ENCODE measurements around the gene NABP1. TPM values are rescaled to one million over a fixed set of nuclear protein-coding genes. Genes with fewer than 3 reads are reported as not detected.

Gene NABP1
- total RNA-seq, 1 donor from 2014 or later: 86.0 TPM

- H3K27ac Mint-ChIP-seq: no peak overlapping the region
- H3K36me3 Mint-ChIP-seq (ENCODE audit: low read depth): no peaks in the 10 kb centered on the region
- intact Hi-C loops (cut with micrococcal nuclease): no loop called here
- no peaks in the 10 kb centered on the region for H3K27me3 Mint-ChIP-seq
- H3K4me3 Mint-ChIP-seq: no peak overlapping the region
- POLR2A ChIA-PET: interaction anchor here (1.0 kb wide), 1 partner anchor 22 kb away, joined by 14 read pairs; the partner anchor contains the start of gene NABP1
- TF ChIP-seq CTCF (IDR thresholded peaks at IDR 0.05): no peak
- ATAC-seq (ENCODE audit: low read depth): no peak
- peaks cover 5% of the 10 kb centered on the region for H3K4me1 Mint-ChIP-seq
- no peaks in the 10 kb centered on the region for H3K9me3 Mint-ChIP-seq
- no peak for DNase-seq
- CTCF ChIA-PET: no interaction called here
Measured at GRCh38 chr2:191656391-191656790, 21.5 kb upstream of the NABP1 start.

GRCh38 chr2:191656792-191657191, 21.1 kb upstream of the NABP1 start:
- Mint-ChIP-seq H3K36me3 (ENCODE audit: low read depth) (no peaks in the 10 kb centered on the region), H3K27ac (no peak overlapping the region), H3K4me1 (peaks cover under 1% of the 10 kb centered on the region), H3K4me3 (no peak overlapping the region), H3K9me3 (no peaks in the 10 kb centered on the region), H3K27me3 (no peaks in the 10 kb centered on the region)
- DNase-seq (no peak), ATAC-seq (ENCODE audit: low read depth) (no peak)
- no peak for TF ChIP-seq CTCF (IDR thresholded peaks at IDR 0.05)
- ChIA-PET CTCF (no interaction called here), POLR2A (no interaction called here)
- intact Hi-C loops (cut with micrococcal nuclease): no loop called here

GRCh38 chr2:191657977-191658376, 20.0 kb upstream of the NABP1 start:
- ChIA-PET CTCF (no interaction called here), POLR2A (interaction anchor here (1.6 kb wide), 1 partner anchor 20 kb away, joined by 8 read pairs; the partner anchor contains the start of gene NABP1)
- ATAC-seq (ENCODE audit: low read depth) (no peak), DNase-seq (no peak)
- H3K27me3 Mint-ChIP-seq: no peaks in the 10 kb centered on the region
- no peak overlapping the region for H3K27ac Mint-ChIP-seq
- intact Hi-C loops (cut with micrococcal nuclease): no loop called here
- H3K36me3 Mint-ChIP-seq (ENCODE audit: low read depth): no peaks in the 10 kb centered on the region
- no peak for TF ChIP-seq CTCF (IDR thresholded peaks at IDR 0.05)
- H3K4me1 Mint-ChIP-seq: no peaks in the 10 kb centered on the region
- no peak overlapping the region for H3K4me3 Mint-ChIP-seq
- no peaks in the 10 kb centered on the region for H3K9me3 Mint-ChIP-seq

GRCh38 chr2:191659198-191659597, 18.7 kb upstream of the NABP1 start:
- intact Hi-C loops (cut with micrococcal nuclease): no loop called here
- ATAC-seq (ENCODE audit: low read depth) (no peak), DNase-seq (no peak)
- Mint-ChIP-seq H3K4me1 (no peaks in the 10 kb centered on the region), H3K4me3 (no peak overlapping the region), H3K27me3 (no peaks in the 10 kb centered on the region), H3K36me3 (ENCODE audit: low read depth) (no peaks in the 10 kb centered on the region), H3K9me3 (no peaks in the 10 kb centered on the region), H3K27ac (no peak overlapping the region)
- POLR2A ChIA-PET: interaction anchor here (1.6 kb wide), 1 partner anchor 19 kb away, joined by 8 read pairs; the partner anchor contains the start of gene NABP1
- CTCF ChIA-PET: no interaction called here
- TF ChIP-seq CTCF (IDR thresholded peaks at IDR 0.05): no peak

GRCh38 chr2:191660575-191660974, 17.4 kb upstream of the NABP1 start:
- Mint-ChIP-seq H3K4me3 (no peak overlapping the region), H3K9me3 (no peaks in the 10 kb centered on the region), H3K4me1 (no peaks in the 10 kb centered on the region), H3K27ac (no peak overlapping the region), H3K36me3 (ENCODE audit: low read depth) (no peaks in the 10 kb centered on the region), H3K27me3 (no peaks in the 10 kb centered on the region)
- ChIA-PET CTCF (interaction anchor here (1.3 kb wide), 1 partner anchor 43 kb away, joined by 4 read pairs; no protein-coding TSS in a partner anchor), POLR2A (interaction anchor here (1.6 kb wide), 1 partner anchor 18 kb away, joined by 8 read pairs; the partner anchor contains the start of gene NABP1)
- DNase-seq (no peak), ATAC-seq (ENCODE audit: low read depth) (no peak)
- TF ChIP-seq CTCF (IDR thresholded peaks at IDR 0.05): no peak
- intact Hi-C loops (cut with micrococcal nuclease): loop anchor here (2.0 kb wide), 1 partner anchor 26 kb away; no protein-coding TSS in a partner anchor

Data from activated B cell treated with CpG ODN at 0.5 μM for 24 hours (primary cell).